SK-N-MC (cell line): ENCODE data around the gene GJD3.

Source experiments
- EZH2 ChIP-seq: fragments of 200-600 bp; sonication (generic); IDR thresholded peaks from one replicate; pipeline ENCODE4 v1.6.1; 2017; ENCODE audit warnings: antibody characterized with exemption
- POLR2AphosphoS5 ChIP-seq: IDR thresholded peaks from 2 replicates; pipeline ENCODE4 v1.6.1; 2012; ENCODE audit warnings: mild to moderate bottlenecking, low read depth, low read length, borderline replicate concordance

GRCh38 chr17:40350689-40351358 lies 13.7 kb downstream of the GJD3 start:
- TF ChIP-seq POLR2AphosphoS5, result no peak
- no peak for TF ChIP-seq EZH2
